Medulla oblongata (tissue), 1 donor: ENCODE measurements around the gene RHOBTB3.

Source experiments
- DNase-seq: peaks from one replicate; pipeline ENCODE4 v3.0.0-alpha.2; 2015; ENCODE audit errors: extremely low spot score

RHOBTB3 gene

GRCh38 chr5:95839658-95840057 lies 108.5 kb downstream of the RHOBTB3 start:
- DNase-seq = no peak

GRCh38 chr5:95840956-95841705 lies 110.0 kb downstream of the RHOBTB3 start:
- DNase-seq = peak; percentile 48

- no peak for DNase-seq
These were observed 111.0 kb downstream of the RHOBTB3 start for GRCh38 chr5:95841914-95842812.

GRCh38 chr5:95842854-95843544 lies 111.9 kb downstream of the RHOBTB3 start:
- DNase-seq = peak; percentile 89

GRCh38 chr5:95843733-95844223 lies 112.6 kb downstream of the RHOBTB3 start:
- peak; percentile 36 for DNase-seq

- DNase-seq = no peak
These were observed 114.3 kb downstream of the RHOBTB3 start for GRCh38 chr5:95845391-95845790.
